SU-DHL-6 (cell line): ENCODE data around the gene SCLT1.

Experiments
- H2AFZ ChIP-seq: fragments of 200-600 bp; sonication (generic); 2 replicates; pipeline ENCODE4 v1.6.1; 2014; ENCODE audit warnings: low read depth, mild to moderate bottlenecking, moderate library complexity, mixed read lengths, antibody characterized with exemption, low read length; ENCODE audit not compliant: severe bottlenecking
- H3F3A ChIP-seq: fragments of 200-600 bp; shearing (Covaris generic); 2 replicates; pipeline ENCODE4 v1.6.0; 2016; ENCODE audit warnings: antibody characterized with exemption, mild to moderate bottlenecking; ENCODE audit not compliant: insufficient read depth
- H3K27ac ChIP-seq: fragments of 200-600 bp; sonication (generic); 2 replicates; pipeline ENCODE4 v1.5.1; 2016; ENCODE audit warnings: low read depth, mild to moderate bottlenecking, low read length, moderate library complexity, mixed read lengths
- H3K27me3 ChIP-seq: fragments of 200-600 bp; sonication (generic), shearing (Covaris generic); 2 replicates; pipeline ENCODE4 v1.6.0; 2014; ENCODE audit warnings: mild to moderate bottlenecking, low read length
- H3K36me3 ChIP-seq: fragments of 200-600 bp; sonication (generic); 2 replicates; pipeline ENCODE4 v1.6.1; 2014; ENCODE audit warnings: mild to moderate bottlenecking, low read length, mixed read lengths
- H3K4me2 ChIP-seq: fragments of 300-600, 200-600 bp; shearing (Covaris generic), sonication (generic); 2 replicates; pipeline ENCODE4 v1.6.0; 2014; ENCODE audit warnings: low read length, low read depth, mild to moderate bottlenecking; ENCODE audit not compliant: poor library complexity, severe bottlenecking
- H3K4me3 ChIP-seq: fragments of 200-600 bp; sonication (generic); 2 replicates; pipeline ENCODE4 v1.5.1; 2014; ENCODE audit warnings: antibody characterized with exemption, low read length, mild to moderate bottlenecking, mixed read lengths; ENCODE audit not compliant: insufficient read depth, poor library complexity, severe bottlenecking
- H3K79me2 ChIP-seq: fragments of 200-600 bp; sonication (generic); 2 replicates; pipeline ENCODE4 v1.6.1; 2014; ENCODE audit warnings: mild to moderate bottlenecking, low read length, moderate library complexity; ENCODE audit not compliant: insufficient read depth
- H3K9ac ChIP-seq: fragments of 200-600 bp; sonication (generic); 2 replicates; pipeline ENCODE4 v1.7.0; 2014; ENCODE audit warnings: mild to moderate bottlenecking, low read length
- H3K9me2 ChIP-seq: fragments of 200-600 bp; sonication (generic); replicated peaks from 2 replicates; pipeline ENCODE4 v1.6.1; 2014; ENCODE audit warnings: low read length; ENCODE audit not compliant: insufficient read depth
- H3K9me3 ChIP-seq: fragments of 200-600 bp; sonication (generic); 2 replicates; pipeline ENCODE4 v1.6.1; 2014; ENCODE audit warnings: low read length, mixed read lengths; ENCODE audit not compliant: insufficient read depth
- H4K20me1 ChIP-seq: fragments of 200-600 bp; sonication (generic); 2 replicates; pipeline ENCODE4 v1.6.1; 2014; ENCODE audit warnings: low read depth, mild to moderate bottlenecking, antibody characterized with exemption, low read length, moderate library complexity, mixed read lengths
- EZH2phosphoT487 ChIP-seq: fragments of 200-600 bp; sonication (generic), shearing (Covaris generic); conservative IDR thresholded peaks from 2 replicates; pipeline ENCODE4 v1.6.1; 2018; ENCODE audit warnings: mild to moderate bottlenecking, antibody characterized with exemption, low read length, moderate library complexity, mixed read lengths
- TF ChIP-seq, protein P1 (sequence below): fragments of 200-600 bp; sonication (generic); IDR thresholded peaks from one replicate; pipeline ENCODE4 v1.5.1; 2017; ENCODE audit warnings: antibody characterized with exemption, mild to moderate bottlenecking, low read length, moderate library complexity; ENCODE audit not compliant: insufficient read depth, poor library complexity, severe bottlenecking

Gene SCLT1

DNA sequence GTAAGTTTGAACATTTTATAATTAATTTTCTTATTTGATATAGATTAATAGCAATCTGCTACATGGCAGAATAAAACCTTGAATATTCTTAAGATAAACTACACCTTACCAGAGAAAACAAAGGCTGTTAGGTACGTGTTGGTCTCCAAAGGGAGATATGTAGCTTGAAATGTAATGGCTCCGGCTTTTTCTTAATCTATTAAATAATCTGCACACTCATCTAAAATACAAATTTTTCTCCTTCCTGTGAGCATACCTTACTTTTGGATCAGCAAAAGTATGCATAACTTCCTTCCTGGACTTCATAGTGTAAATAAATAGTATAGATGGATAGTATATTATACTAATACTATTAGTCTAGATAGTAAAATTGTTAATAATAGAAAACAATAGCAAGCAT lies 142.5 kb downstream of the SCLT1 start:
- H3K9me3 ChIP-seq: no peaks in the 10 kb centered on the region
- no peak overlapping the region for H3K27ac ChIP-seq
- H3K4me3 ChIP-seq: no peak overlapping the region
- H3K9ac ChIP-seq: no peak overlapping the region
- H3F3A ChIP-seq: no peaks in the 10 kb centered on the region
- H3K4me2 ChIP-seq: no peak overlapping the region
- H3K79me2 ChIP-seq: no peaks in the 10 kb centered on the region
- no peak overlapping the region for H2AFZ ChIP-seq
- no peaks in the 10 kb centered on the region for H3K27me3 ChIP-seq
- TF ChIP-seq EZH2phosphoT487: no peak
- no peaks in the 10 kb centered on the region; the same call in 1 of the 2 replicates for H3K36me3 ChIP-seq
- no peaks in the 10 kb centered on the region for H3K9me2 ChIP-seq
- no peaks in the 10 kb centered on the region for H4K20me1 ChIP-seq

- H3K9me2 ChIP-seq: no peaks in the 10 kb centered on the region
- H3K27me3 ChIP-seq: no peaks in the 10 kb centered on the region
- peaks cover 4% of the 10 kb centered on the region for H3K36me3 ChIP-seq
- no peaks in the 10 kb centered on the region for H3F3A ChIP-seq
- TF ChIP-seq, protein P1, sequence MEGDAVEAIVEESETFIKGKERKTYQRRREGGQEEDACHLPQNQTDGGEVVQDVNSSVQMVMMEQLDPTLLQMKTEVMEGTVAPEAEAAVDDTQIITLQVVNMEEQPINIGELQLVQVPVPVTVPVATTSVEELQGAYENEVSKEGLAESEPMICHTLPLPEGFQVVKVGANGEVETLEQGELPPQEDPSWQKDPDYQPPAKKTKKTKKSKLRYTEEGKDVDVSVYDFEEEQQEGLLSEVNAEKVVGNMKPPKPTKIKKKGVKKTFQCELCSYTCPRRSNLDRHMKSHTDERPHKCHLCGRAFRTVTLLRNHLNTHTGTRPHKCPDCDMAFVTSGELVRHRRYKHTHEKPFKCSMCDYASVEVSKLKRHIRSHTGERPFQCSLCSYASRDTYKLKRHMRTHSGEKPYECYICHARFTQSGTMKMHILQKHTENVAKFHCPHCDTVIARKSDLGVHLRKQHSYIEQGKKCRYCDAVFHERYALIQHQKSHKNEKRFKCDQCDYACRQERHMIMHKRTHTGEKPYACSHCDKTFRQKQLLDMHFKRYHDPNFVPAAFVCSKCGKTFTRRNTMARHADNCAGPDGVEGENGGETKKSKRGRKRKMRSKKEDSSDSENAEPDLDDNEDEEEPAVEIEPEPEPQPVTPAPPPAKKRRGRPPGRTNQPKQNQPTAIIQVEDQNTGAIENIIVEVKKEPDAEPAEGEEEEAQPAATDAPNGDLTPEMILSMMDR: no peak
- no peak for TF ChIP-seq EZH2phosphoT487
- no peak overlapping the region for H3K9ac ChIP-seq
- H4K20me1 ChIP-seq: no peaks in the 10 kb centered on the region
- H3K4me2 ChIP-seq: no peak overlapping the region
- no peak overlapping the region for H3K4me3 ChIP-seq
- no peak overlapping the region for H2AFZ ChIP-seq
- H3K27ac ChIP-seq: no peak overlapping the region
- H3K79me2 ChIP-seq: no peaks in the 10 kb centered on the region
- no peaks in the 10 kb centered on the region for H3K9me3 ChIP-seq
These were observed 146.4 kb downstream of the SCLT1 start for GRCh38 chr4:128946916-128947315.

DNA sequence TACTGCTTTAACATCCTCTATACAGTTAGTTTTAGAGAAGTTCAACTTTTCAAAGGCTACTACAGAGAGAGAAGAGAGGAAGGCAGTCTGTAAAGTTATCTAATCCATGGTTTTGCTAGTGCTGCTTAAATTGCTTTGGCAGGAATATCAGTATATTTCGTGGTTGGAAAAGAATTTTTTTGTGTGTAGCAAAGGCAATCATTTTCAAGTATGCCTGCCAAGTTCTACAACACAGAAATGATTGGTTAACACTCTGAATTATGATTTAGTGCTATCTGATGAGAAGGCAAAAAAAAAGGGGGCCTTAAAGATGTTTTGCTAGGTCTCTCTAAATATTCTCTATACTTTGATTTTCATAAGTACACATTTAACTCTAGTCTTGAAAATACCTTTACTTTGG lies 150.7 kb downstream of the SCLT1 start:
- Histone ChIP-seq H3K4me2 (no peak overlapping the region), H3K9ac (no peak overlapping the region), H4K20me1 (no peaks in the 10 kb centered on the region), H3K4me3 (no peak overlapping the region), H3K27ac (no peak overlapping the region), H3K9me2 (no peaks in the 10 kb centered on the region), H3K79me2 (no peaks in the 10 kb centered on the region), H3K36me3 (peaks cover 4% of the 10 kb centered on the region), H2AFZ (no peak overlapping the region), H3F3A (no peaks in the 10 kb centered on the region), H3K27me3 (no peaks in the 10 kb centered on the region), H3K9me3 (no peaks in the 10 kb centered on the region)
- TF ChIP-seq EZH2phosphoT487: no peak
- TF ChIP-seq, protein P1: no peak

- no peaks in the 10 kb centered on the region for H3K9me2 ChIP-seq
- no peak overlapping the region for H2AFZ ChIP-seq
- H3K4me2 ChIP-seq: no peak overlapping the region
- TF ChIP-seq, protein P1: no peak
- no peak for TF ChIP-seq EZH2phosphoT487
- H3K79me2 ChIP-seq: no peaks in the 10 kb centered on the region
- no peak overlapping the region for H3K27ac ChIP-seq
- H3K9me3 ChIP-seq: no peaks in the 10 kb centered on the region
- H3F3A ChIP-seq: no peaks in the 10 kb centered on the region
- H3K4me3 ChIP-seq: no peak overlapping the region
- no peaks in the 10 kb centered on the region for H4K20me1 ChIP-seq
- H3K36me3 ChIP-seq: peaks cover 4% of the 10 kb centered on the region
- H3K27me3 ChIP-seq: no peaks in the 10 kb centered on the region
- H3K9ac ChIP-seq: no peak overlapping the region
These were observed 152.4 kb downstream of the SCLT1 start for GRCh38 chr4:128940971-128941370.
